NCI-H1048 (cell line): ENCODE results near the gene AGBL1.
"Not testable (repeated sequence)": the region's sequence is repeated elsewhere in the genome, so short reads cannot be mapped to it uniquely, and the experiment has no call there.

ENCODE experiments used
- DNase-seq: peaks from one replicate; lab custom pipeline; 2025; lab: John Stamatoyannopoulos, UW

The AGBL1 gene

DNA sequence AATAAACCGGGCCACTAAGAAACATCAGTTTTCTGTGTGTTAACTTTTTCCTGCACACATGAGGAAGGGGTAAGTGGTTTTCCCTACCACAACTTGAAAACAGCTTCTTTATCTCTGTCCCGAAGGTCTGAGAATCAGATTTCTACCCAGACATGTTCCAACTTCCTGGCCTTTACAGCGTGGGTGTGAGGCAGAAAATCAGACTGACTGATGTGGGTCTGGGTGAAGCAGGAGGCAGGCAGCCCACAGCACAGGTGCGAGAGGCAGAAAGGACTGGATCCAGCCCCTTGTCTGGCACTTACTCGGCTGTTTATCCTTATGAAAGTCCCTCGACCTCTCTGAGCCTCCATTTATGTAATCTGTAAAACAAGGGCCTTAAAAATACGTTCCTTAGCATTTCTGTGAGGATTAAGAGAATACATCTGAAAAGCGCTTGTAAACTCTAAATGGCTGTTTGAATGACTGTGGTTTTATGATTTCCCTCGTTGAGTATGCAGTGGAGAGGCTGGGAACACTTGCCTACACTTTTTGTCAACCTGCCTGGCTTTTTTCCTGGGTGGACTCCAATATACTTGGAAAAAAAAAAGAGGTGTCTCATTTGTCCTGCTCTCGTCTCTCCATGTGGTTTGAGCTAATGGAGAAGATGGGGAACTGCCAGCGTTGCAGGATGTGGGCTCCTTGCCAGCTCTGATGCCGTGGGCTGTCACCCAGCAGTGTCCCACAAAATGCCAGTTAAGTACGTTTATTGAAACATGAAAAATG, 3.1 kb downstream of the AGBL1 start:
- DNase-seq = no peak

DNA sequence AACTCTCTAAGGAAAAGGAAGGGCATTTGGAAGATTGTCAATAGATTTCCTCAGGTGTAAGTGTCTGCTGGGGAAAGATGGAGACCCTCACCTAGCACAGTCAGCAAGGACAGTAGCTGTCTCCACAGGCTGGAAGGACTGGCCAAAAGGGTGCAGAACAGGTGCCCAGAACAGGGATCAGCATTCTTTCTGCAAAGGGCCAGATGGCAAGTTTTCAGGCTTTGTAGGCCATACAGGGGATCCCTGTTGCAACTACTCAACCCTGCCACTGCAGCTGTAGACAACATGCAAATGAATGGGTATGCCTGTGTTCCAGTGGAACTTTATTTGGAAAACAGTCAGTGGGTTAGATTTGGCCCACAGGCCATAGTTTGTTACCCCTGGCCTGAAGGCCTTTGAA, 8.1 kb downstream of the AGBL1 start:
- no peak for DNase-seq

DNA sequence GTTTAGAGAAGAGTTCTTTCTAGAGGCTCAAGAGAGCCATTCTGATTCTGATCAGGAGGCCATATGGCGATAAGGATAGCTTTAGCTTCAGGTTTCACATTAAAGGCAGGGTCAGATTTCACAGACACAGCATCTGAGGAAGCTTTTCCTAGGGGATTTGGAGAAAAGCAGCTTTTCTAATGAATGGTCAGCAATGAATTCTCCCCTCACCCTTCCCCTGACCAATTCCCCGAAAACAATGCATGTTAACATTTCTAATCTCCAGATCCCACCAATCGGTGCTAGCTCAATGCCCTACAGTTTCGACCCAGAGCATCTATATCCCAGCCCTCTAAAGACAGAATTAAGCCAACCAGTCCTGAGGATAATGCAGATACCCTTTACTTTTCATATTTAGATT, 9.8 kb downstream of the AGBL1 start:
- no peak for DNase-seq

DNA sequence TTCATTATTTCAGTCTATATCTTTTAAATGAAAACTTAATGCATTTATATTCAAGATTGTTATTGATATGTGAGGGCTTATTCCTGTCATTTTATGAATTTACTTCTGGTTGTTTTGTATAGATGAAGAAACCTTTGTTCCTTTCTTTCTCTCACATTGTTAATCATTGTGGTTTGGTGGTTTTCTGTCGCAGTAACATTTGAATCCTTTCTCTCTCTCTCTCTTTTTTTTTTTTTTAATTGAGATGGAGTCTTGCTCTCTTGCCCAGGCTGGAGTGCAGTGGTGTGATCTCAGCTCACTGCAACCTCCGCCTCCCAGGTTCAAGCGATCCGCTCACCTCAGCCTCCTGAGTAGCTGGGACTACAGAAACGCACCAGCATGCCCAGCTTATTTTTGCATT, 22.1 kb downstream of the AGBL1 start:
- no peak for DNase-seq

DNA sequence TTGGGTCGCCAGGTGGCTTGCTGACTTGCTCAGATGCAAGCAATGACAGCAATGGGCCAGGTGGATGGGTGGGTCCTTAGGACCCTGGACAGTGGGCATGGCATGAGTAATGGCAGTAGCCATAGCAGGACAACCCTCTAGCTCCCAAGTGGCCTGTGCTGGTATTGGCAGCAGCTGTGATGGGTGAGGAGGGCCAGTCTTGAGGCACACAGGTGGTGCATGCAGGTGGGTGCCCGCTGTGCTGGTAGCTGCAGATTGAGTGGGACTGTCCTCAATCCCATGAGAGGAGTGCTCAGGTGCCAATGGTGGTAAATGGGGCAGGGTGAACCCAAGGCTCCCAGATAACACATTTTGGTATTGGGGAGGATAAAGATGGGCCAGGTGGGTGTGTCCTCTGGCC, 24.2 kb downstream of the AGBL1 start:
- DNase-seq = no peak

DNA sequence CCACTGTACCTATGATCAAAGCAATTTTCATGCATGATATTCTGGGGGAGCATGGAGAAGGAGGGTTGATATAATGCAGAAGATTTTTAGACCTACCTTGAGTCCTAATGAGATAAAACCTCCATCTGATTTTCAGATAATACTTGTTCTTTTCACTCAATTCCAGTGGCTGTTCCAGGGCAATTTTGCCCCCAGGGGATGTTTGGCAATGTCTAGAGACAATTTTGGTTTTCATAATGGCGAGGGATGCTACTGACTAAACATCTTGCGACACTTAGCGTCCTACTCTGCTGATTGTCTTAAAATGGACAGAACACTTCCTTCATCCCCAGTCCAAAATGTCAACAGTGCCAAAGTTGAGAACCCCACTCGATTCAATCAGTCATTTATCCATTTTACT, 26.6 kb downstream of the AGBL1 start:
- no peak for DNase-seq

DNA sequence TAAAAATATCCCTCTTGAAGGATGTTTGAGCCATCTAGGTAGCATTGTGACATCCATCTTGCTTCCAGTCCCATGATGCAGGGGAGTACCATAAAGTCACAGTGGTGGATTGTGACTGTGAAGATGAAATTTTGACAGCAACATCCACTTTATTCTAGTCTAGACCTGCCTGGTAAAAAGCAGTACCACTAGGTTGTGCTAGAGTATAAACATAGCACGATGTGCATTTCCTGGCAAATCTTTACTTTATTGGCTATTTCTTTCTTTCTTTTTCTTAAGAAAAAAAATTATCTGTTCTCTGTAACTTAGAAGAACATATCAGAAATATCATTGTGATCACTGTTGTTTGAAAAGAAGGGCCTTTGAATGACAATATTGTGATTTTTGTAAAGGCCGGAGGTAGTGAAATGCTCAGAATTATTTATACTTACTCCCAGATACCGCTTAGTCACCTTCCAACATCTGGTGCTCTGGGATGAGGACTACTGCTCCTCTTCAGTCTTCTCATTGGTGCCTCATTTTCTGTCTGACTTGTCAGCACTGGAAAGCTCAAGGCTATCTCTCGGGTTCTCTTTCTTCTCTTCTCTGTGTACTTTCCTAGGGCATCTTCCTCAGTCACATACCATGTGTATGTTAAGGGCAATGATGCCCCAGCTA, 35.6 kb downstream of the AGBL1 start:
- DNase-seq = no peak

DNA sequence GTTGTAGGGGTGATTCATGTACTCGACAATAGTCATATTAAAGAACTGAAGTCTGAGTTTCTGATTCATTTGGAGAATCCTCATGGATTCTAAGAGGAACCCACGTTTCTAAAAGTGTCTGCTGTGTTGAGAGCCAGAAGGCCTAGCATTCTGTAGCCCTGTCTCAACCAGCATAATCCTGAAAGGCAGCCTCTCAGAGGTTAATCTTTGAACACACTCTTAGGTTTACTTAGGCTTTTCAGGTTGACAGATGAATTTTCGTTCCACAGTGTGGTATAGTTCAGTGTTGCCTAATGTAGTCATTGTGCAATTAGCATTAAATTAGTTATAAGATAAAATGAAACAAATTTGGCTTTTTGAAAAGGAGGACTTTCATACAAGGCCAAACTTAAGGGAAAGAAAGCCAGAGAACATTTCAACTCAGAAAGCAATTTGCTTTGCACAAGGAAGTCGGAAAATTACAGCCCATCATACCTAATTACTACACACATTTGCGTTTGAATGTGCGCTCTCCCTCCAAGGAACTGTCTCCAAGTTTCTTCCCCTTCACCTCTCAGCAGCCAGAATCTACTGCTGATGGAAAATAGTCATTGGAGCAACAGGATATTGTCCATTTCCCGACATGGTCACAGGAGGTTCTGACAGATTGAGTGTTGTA, 42.0 kb downstream of the AGBL1 start:
- no peak for DNase-seq

DNA sequence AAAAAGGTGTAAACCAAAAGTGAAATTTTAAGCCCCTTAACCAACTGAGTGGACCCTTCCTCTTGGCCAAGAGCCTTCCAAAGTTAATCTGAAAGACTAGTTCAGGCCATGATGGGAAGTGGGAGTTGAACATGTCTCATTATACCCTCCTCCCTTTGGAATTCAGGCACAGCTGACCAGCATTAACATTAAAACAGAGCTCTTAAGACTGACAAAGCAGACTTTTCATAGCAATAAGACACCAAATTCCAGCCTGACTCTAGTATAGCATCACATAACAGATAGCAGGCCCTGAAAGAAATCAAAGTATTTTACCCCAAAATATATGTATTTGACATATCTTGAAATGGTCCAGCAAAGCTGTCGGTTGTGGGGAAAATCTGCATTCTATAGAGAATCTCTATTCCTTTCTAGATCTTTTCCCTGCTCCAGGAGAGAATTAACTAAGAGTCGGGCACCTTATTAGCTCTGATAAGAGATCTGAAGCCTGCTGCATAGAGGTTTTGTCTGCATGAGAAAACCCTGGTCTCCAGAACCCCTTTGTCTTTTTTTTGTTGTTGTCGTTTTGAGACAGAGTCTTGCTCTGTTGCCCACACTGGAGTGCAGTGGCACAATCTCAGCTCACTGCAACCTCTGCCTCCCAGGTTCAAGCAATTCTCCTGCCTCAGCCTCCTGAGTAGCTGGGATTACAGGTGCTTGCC, 43.2 kb downstream of the AGBL1 start:
- not testable (repeated sequence) for DNase-seq

DNA sequence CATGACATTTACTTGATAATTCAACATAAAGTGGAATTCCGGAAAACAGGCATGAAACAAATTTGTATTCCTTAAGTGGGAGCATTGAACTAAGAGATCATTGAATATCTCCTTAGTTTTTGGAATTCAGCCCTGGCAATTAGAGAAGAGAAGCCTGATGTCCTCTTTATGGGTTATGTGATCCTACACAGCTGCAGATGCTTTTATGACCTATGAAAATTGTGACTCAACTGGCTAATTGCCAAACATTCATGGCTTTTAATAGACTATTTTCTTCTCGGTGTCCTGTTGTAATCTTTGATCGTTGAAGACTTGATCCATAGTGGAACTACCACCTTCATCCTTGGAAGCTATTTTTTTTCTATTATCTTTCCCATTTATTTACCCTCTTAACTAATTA, 46.1 kb downstream of the AGBL1 start:
- no peak for DNase-seq

DNA sequence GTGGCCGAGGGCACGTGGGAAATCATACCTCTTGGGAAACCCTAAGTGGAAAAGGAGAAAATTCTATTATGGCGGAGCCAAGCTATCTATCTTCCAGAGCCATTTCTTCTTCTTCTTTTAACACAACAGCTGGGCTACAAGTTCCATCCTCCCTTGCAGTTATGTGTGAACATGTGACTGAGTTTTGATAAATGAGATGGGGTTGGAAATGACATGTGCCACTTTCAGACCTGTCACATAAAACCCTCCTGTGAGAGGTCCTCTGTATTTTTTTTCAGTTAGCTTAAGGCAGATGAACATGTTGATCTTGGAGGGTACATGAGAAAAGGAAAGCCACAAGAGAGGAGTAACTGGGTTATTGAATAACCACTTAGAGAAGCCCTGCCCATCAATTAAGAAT, 47.9 kb downstream of the AGBL1 start:
- no peak for DNase-seq

DNA sequence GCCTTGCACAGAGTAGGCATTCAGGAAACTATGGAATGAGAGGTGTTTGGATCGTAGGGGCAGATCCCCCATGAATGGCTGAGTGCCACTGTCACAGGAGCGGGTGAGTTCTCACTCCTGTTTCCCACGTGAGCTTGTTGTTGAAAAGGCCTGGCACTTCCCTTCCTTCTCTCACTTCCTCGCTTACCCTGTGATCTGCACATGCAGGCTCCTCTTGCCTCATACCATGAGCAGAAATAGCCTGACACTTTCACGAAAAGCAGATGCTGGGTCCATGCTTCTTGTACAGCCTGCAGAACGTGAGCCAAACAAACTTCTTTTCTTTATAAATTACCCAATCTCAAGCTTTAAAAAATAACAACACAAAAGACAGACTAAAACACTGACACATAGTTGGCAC, 55.4 kb downstream of the AGBL1 start:
- DNase-seq = no peak

DNA sequence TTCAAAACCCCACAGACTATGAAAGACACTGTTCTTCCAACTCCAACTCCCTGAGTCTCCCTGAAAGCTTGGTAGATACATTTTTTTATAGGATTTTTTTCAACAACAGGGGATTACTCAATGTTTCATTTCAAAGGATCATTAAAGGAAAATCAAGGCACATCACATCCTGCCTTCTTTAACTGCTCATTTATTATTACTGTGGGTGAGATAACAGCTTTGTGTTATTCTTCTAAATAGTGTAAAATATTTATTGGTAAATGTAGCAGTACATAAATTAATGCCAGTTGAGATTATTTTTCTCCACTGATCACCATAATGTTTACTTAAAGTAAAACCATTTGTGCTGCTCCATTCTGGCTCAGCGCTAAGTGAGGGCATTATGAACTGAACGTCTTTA, 57.2 kb downstream of the AGBL1 start:
- DNase-seq = no peak

DNA sequence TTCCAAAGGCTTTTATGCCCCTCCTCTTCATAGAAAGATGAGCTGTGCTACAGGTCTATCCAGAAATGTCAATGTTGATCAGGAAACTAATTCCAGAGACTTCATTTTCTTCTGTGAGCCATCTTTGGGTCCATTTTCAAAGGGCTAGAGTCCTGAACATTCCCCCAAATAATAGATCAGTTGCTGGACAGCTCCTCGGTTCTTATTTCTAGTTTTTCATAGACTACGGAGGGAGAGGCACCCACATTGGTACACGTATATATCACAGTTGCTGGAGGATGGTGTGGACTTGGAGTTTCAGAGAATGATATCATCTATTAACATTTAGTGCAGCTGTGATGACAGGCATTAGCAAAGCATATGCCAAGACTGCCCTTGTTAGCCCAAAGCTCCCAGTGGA, 59.1 kb downstream of the AGBL1 start:
- DNase-seq = no peak

DNA sequence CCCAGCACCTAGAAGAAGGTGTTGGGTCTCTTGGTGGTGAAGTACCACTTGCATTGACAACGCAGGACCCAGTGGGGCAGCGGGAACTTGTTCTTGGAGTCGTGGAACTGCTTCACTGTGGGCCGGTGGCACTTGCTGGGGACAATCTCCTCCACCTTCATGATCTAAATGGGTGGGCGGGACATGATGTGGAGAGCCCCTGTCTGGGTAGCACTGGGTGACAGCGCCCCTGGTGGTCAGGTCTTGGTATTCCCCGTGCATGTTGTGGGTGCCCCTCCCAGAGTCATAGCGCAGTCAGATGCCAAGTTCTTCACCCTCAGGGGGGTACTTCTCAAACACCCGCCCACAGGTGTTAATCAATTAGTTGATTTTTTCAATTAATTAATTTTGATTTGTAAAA, 60.2 kb downstream of the AGBL1 start:
- no peak for DNase-seq

DNA sequence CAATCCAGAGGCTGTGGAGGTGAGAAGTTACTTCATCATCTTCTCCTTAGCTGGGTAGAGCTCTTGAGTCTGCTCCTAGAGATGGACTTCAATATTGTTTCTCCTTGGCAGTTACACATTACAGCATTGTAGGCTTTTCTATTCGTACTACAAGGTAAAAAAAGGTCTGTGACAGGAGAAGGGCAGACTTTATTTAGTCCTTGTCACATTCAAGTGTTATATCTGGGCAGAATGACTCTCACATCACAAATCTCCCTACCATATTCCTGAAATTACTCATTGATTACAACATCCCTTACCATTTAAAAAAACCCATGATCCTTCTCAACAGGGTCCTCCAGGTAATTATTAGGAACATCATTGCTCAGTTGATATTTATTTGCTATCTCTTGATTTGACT, 75.0 kb downstream of the AGBL1 start:
- no peak for DNase-seq

DNA sequence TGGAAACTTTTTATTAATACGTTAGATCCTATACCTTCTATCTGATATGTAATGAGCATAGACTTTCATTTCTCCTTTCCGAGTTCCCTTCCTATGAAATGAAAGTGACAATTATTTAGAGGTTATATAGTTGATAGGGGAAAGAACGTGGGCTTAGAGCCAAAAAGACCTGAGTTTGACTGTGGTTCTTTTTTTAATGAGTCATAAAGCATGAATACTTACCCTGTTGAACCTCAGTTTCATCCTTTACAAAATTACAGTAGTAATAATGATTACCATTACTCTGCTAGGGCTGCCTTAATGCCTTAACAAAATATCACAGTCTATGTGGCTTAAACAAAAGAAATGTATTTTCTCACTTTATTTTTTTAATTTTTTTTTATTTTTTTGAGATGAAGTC, 75.9 kb downstream of the AGBL1 start:
- DNase-seq = no peak

DNA sequence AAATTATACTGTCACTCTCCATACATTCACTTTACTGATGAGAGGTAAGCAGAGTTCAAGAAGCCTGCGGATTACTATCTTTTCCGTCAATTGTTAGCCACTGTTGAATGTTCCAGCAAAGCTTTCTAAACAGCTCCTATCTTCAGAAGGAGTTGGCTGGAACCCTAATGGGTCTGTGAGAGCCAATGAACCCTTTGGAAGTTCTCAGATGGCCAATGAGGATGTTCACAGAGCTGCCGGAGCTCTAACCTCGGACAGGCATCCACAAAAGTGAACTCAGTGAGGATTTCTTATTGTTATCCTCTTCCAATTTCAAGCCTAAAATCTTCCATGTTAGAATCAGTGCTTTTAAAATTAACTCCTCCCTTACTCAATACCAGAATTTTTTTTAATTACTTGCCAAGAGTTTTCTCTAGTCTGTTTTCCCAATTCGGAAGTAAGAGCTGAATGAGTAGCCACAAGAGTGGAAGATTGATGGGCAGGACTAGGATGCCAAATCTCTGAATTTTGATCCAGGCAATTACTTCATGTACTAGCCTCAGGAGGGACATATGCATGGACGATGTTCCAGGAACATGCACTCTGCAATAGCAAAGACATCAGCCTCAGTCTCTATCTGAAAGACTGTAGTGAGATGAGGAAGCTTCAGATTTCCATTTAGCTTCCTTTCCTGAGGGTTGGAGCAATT, 78.1 kb downstream of the AGBL1 start:
- DNase-seq = no peak

DNA sequence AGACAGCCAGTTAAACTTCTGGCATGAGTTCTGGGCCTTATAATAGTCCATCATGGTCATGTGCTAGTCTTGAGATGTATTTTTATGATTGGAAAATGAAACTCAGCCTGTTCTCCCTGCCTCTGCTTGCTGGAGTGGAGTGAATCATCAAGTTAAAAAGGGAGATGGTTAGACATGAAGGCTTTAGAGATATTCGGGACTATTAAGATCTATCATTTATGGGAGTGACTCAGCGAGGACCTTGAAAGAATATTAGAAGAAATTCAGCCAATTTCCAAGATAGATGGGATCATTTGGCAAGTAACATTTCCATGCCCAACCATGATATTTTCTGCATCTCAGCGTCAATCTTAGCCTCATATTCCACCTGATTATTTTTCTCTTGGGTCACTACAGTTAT, 79.8 kb downstream of the AGBL1 start:
- no peak for DNase-seq

DNA sequence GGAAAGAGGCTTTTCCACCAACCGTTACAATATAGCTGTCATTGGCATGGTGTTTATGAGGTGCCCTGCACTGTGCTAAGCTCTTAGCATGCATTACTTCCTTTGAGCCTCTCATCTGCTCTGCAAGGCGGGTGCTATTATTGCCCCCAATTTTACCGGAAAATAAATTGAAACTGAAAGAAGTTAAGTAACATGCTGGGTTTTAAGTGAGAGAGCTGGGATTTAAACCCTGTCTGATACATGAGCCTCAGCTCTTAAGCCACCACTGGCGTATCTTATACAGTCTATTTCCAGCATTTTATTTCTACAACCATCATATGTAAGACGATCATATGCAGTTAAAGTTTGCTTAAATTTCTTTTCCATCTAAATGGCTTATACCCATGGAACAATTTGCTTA, 81.6 kb downstream of the AGBL1 start:
- DNase-seq = no peak

DNA sequence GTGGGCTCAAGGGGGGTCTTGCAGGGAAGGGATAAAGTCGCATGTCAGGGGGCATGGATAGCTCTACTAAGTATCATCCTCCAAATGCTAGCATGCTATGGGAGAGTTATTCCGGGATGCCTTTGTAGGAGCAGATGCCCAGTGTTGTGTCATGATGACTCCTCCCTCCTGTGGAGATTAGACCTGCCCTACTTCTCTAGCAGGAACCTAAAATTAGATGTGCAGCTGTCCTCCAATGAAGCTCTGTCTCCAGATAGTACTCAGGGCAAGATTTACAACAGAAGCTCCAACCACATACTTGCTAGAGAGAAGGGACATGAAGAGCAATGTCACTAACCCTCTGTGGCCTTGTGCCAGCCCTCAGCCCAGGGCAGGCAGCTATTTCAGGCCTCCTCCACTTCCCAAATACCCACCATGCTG, 82.5 kb downstream of the AGBL1 start:
- DNase-seq = no peak

DNA sequence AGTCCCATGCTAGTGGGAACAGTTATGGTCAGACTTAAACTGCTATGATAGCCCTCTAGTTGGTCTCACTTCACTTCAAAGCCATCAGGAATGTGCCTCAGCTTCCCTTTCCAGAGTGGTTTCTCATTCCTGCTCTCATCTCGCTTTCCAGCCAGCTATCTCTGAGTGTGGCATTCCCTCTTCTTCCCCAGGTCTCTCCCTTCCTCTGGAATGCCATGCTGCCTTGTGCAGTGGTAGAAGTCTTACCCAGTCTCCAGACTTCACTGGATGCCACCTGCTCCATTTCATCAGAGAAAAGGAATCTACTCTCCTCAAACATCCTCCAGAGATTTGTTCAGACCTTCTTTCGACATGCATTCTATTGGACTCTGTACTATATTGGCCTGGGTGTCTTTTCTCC, 83.0 kb downstream of the AGBL1 start:
- no peak for DNase-seq
